Stimulated activated CD4-positive, alpha-beta T cell treated with anti-CD3 and anti-CD28 coated beads, TNF-alpha, amount 100 ng/mL, for 24 hours (primary cell): ENCODE results near the gene CAMK1G.

ENCODE experiments used
- DNase-seq, 3 experiments: peaks; one replicate each; pipeline ENCODE4 v3.0.0-alpha.2; 2020; ENCODE audit warnings: low read depth in 3 of 3

Gene CAMK1G

DNA sequence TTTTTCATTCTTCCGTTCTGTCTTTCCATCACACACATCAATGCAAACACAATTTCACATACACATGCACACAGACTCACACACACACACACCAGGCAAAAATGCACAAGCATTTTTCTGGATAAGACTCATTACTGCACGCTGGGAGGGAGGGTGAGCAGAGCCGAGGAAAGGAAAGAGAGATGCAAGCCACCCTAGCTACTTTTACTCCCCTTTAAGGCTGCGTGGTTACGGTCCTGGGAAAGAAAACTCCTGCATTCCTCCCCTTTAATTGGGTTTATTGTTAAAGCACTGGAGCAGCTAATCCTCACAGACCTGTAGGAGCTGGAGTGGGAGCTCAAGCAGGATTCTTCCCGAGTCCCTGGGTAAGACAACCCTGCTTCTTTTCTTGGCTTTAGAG, at the start of gene CAMK1G:
Gene CAMK1G (plus strand): TSS at position 307 of the 400 bp plus-strand sequence. CDS start 11,270 bp downstream, outside the sequence.
- DNase-seq, result no peak

DNA sequence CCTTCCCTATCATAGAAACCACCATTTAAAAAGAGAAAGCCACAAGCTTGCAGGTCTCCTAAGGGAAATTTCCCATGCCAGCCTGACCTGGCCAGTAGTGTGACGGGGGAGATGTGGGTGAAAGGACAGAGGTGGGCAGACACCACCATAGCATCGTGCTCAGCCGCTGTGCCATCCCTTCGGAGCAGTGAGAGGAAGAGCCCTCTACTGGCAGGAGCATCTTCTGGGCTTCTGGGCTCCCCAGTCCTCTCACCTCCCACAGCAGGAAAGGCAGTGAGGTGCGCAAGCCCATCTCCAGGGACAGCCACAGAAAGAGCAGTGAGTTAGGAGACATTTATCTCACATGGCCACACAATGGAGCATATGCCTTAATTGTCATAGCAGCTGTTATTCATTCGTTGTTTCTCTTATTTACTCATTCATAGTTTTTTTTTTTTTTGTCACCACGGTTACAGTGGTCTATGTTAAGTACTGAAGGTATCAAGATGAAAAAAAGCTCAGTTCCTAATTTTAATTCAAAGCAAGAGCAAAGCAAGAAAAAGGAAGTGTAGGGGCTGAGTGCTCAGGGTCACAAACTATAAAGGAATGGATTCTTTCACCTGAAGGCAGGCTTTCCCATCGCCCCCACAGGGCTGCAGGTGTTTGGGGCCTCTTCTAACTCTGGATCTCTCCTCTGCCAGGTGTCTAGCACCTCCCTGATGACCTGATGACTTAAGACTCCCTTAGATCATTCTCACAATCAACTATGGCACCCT, 48.8 kb upstream of the CAMK1G start:
- DNase-seq, result no peak

DNA sequence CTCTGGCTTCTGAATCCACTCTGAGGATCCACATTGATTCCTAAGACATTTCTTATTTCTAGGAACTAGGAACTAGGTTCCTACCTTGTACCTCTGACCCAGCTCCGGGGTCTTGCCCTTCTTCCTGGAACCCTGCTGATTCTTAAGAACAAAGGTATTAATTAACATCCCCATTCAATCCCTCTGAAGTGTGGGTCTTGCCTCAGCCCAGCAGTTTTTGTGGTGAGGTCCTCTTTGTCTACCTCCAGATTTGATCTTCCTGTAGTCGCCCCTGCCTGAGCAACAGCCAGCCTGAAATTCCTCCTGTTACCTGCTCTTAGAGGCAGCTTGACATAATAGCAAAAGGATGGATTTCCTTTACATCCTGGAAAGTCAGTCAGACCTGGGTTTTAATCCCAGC, 46.7 kb upstream of the CAMK1G start:
- no peak for DNase-seq

DNA sequence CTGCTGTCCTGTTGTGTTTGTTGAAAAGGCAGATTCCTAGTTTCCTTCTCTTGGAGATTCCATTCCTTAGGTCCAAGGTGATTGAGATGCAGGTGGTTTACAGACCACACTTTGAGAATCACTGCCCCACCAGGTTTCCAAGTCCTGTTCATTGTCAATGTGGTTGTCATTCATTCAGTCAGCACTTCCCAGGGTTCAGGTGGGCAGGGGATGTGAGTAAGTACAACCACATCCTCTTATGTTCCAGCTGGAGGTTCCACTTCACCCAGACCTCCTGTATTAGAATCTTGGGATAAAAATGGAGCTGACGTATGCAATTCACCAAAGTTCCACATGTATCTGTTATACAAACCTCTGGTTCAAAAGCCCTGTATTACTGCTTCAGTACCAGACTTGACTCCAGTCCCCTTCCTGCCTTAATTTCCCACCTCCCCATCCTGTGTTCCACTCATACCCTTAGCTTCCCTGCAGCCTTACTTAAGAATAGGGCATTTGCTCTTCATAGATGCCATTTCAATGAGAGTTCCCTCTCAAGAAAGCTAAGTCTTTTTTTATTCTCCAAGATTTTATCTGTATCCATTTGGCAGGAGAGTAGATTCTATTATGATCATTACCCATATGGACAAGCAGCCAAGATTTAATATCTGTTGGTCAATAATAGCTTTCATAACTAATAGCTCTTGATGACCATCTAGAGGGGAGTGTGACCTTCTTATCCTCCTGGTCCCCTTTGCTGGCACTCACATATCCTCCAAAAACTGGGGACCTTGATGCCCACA, 46.0 kb upstream of the CAMK1G start:
- no peak for DNase-seq

DNA sequence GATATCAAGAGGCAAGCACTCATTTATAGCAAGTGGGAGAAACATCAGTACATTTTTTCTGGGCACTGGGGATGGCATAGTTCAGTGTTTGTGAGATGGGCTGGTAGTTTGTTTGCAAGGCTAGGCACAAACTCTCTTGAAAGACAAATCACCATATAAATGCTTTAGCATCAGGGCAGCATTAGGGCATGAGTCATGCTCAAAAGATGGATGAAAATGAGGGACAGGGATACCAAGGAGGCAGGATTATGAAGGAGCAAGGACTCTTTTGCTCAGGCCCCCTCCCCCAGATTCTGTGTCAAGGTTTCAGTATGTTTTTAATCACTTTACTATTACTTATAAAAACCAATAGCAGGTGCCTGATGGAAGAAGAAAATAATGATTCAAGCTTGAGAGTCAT, 43.9 kb upstream of the CAMK1G start:
- no peak for DNase-seq

DNA sequence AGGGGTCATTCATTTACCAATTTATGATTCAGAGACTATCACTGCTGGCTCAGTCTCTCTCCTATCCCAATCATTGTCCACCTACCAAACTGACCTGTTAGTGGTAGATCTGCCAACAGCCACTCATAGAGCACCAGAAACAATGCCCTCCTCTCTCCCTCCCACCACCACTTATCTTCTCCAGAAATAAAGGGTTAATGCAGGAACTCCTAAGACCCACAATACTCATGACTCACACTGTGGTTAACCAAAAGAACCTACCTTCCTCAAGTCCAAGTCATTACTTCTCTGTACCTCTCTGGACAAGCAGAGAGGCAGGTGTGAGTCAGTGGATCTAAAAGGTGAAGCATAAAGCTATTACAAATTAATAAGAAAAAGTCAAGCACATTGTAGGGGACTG, 40.9 kb upstream of the CAMK1G start:
- DNase-seq, result no peak

DNA sequence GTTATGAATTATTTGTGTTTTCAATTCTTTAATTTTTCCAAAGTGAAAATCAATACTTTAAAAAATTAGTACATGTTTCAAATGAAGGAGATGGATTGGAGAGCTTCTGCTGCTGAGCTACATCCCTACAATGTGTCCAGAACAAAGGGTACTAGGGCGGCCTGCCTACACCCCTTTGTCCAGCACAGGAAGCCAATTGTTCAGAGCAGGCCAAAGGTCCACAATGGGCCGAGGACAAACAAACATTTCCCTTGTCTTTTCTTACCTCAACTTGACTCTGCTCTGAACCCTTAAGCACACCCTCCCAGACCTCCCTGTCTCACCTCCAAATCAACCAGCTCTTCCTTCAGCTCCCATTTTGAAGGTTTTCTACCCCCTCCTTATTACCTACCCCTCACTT, 39.4 kb upstream of the CAMK1G start:
- DNase-seq, result no peak

DNA sequence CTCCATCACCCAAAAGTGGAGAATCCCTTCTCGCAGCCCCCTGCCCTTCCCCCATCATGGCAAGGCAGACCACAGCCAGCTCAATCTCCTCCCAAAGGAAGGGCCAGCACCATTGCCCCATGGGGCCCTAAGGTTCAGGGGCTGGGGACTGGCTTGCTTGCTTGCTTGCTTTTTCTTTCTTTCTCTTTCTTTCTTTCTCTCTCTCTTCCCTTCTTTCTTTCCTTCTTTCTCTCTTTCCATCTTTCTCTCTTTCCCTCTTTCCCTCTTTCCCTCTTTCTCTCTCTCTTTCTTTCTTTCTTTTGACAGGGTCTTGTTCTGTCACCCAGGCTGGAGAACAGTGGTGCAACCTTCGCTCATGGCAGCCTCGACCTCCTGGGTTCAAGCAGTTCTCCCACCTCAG, 38.1 kb upstream of the CAMK1G start:
- DNase-seq, result no peak

DNA sequence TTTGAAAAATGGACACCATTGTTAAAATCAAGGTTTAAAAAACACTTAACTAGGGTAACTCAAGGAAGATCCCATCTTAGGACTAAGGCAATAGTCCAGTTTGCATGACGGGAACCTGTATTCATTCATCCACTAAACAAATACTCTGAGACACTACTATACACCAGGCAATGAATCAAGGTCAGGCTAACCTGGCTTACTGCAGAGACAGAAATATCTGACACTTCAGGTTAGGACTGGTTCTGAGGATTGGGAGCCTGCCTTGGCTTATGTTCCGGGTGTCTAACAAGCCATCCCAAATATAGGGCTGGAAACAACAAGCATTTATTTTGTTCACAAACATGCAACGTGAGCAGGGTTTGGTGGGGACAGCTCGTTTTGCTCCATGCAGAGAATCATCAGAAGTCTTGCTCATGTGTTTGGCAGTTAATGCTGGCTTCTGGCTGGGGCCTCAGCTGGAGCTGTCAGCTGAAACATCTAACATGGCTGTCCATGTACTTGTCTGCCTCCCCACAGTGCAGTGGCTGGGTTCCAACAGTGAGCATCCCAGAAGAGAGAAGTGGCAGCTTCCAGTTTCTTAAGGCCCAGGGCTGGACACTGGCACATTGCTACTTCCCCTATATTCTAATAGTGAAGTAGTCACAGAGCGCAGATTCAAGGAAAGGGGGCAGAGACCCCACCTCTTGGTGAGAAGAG, 37.0 kb upstream of the CAMK1G start:
- no peak for DNase-seq

DNA sequence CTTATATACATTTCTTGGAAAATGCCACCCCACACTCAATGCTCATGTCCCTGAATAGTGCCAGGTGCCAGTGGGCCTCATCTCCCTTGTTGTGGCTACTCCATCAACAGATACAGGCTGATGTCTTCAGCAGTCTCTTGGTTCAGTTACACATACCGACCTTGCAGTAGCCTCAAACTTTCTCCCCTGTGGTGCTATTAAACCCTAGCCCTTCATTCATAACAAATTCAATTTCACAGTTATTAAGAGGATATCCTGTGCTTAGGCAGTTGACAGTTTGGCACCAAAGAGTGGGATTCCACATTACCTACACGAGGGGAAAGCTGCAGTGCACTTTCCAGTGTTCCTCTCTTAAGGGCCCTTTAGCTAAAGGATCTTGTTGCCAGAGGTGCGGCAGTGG, 35.9 kb upstream of the CAMK1G start:
- no peak for DNase-seq

DNA sequence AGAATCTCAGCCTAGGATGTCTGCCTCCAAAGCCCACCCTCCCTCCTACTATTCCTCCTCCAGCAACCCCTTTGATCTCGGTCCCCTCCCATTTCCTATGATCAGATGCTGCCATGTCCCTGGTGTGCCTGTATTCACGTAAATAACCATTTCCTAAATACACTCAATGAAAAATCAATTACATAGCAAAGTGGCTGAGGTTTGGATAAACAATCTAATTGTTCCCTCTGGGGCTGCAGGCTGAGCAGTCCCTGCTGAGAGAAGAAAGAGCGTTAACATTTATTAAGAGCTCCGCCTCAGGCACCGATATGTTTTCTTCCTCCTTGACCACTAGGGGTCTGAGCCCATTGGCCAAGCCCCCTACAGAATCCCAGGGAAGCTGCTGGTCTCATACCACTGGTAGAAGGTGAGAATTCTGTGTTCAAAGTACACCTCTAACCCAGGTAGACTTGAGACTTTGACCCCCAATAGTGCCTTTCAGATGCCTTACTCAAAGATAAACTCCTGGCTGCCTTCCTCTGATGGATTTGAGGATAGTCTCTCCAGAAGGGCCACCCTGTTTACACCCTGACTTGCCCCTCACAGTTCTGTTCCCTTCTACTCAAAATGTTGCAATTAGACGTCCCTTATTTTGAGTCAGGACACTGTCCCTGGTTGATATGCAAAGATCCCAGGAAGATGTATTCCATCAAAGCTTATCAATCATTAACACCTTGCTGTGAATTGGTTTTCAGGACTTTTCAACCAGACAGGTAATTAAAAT, 33.9 kb upstream of the CAMK1G start:
- DNase-seq, result no peak

DNA sequence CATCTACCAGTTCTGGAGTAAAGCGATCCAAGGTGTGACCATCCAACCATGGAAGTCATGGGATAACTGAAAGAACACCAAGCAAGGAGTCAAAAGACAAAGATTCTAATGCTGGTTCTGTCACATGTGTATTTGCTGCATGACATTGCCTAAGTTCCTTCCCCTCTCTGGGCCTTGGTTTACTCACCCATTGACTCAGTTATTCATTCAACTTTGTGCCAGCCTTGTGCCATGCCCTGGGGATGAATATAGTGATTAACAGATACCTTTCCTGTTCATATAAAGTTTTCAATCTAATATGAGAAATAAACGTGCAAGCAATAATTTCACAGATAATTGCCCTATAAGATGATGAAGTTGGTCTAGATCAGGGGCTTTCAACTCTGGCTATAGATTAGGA, 33.0 kb upstream of the CAMK1G start:
- DNase-seq, result no peak

DNA sequence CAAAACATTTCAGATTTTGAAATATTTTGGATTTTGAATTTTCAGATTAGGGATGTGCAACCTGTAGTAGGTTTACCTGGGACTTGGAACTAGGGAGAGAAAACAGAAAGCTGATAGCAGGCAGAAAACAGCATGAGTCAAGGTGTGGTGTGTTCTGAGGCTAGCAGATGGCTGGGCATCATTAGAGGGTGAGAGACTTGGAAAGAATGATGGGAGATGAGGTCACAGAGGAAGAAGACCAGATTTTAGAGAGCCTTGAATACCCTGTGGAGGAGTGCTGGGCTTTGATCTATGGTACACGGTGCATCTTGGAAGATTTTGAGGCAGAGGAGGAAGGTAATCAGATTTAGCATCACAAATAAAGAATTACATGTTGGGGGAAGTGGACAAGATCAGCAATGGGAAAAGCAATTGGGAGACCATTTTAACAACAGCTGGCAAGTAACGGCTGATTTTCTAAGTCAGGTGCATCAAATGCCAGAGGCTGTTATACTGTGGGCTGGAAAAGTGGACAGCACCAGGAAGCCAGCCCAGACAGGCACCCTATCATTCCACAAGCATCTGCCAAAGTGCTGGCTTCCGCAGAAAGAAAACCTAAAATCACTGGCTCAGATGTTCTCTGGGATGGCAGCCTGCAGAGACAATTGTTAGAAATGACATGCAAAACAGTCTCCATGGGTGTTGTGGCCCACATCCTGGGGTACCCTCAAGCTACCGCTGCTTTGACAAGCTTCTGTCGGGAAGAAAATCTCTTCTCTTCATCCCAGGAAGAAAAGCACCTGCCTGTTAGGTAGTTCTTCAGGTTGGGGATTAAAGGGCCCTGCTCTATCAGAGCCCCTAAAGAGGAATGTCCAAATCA, 30.9 kb upstream of the CAMK1G start:
- DNase-seq, result no peak

DNA sequence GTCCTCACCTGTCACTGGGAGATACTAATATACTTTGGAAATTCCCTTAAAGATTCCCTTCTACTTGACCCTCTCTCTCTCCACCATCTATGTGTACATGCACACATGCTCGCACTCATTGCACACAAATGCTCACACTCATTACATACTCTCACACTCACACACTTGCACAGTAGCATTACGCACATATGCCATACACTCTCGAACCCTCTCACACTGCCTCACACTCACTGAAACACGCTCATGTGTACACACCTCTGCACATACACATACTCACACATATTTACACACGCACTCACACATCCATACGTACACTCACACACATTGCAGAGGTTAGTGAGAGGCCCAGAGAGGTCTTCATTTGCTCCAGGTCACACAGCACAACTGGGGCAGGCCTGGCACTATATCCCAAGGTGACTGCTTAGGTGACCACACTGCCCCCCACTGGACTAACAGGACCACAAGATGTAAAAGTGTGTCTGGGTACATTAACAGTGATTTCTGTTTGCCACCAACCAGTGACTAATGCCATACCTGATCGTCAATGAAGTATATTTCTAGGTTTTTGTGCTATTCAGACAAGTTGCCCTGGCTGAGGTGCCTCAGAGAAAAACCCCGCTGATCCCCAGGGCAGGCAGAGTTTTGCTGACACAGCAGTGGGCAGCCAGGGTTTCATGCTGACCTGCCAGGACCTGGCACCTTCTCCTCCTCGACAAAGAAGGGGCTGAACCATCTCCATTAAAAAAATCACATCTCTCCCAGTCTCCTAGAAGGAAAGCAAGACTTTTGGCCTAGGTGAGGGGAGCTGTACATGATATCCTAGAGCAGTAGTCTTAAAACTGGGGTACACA, 28.5 kb upstream of the CAMK1G start:
- no peak for DNase-seq

DNA sequence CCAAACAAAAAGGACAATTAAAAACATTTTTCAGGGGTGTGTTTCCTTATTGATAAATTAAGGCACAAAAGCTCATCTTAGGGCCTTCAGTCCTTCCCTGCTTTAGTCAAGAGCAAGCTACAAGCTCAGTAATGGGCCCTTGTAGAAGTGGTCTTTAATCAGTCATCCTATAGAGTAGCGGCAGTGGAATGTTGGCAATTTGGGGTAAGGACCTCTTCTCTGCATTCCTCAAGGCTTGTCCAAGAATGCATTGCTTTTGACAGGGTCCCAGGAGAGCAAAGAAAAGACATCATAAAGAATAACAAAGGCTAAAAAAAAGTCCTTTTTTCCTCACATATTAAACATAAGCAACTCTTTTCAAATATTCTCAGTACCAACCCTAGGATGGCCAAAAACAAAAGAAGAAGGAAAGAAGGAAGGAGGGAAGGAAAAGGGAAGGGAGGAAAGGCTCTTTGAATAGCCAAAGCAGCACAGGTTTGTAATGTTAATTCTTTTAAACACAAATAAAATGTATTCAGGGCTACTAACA, 27.3 kb upstream of the CAMK1G start:
- no peak for DNase-seq

DNA sequence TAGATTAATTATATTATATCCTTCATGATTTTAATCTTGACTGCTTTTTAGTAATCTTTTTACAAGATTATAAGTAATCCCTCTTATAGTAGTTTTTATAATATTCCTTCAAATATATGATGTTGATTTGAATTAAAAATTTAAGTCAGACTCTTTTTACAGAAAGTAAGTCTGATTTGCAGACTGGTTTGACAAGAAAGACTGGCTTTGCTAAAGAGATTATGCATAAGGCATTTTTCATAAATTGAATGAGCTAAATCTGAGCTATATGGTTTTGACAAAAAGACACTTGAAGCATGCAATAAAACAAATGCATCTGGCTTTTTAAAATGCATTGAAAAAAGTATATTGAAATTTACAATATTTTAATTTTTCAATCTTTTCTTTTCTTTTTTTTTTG, 26.3 kb upstream of the CAMK1G start:
- no peak for DNase-seq

DNA sequence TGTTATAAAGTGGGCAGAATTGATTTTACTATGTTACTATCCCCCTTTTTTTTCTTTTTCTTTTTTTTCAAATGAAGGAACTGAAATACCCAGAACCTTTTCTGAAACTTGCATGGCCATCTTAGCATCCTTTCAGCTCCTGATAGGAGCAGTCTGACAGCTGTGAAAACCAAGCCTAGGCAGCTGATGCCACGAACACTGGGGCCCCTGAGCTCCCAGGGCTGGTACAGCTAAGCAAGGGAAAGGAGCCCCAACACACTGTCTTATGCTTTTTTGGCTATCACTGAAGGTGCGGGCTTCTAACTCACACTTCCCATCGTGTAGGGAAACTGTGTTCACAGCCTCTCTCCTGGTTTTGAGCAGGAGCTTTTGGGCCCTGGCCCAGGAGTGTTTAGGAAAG, 23.0 kb upstream of the CAMK1G start:
- no peak for DNase-seq

DNA sequence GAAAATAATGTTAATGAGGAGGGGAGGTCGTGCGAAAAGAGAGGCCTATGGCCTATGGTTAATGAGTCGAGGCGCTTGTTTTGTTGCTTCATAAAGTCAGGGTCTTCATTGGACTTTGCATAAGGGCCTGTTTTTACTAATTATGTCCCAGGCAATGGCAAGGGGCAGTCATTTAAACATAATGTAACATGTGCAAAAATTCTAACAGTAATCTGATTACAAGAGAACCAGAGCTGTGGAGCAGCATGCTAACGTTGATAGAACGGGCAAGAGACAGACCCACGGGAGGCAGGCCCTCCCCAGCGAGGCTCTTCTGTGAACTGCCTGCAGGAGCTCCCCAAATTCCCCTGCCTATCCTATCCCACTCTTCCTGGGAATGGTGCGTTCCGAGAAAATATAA, 22.6 kb upstream of the CAMK1G start:
- DNase-seq, result no peak

DNA sequence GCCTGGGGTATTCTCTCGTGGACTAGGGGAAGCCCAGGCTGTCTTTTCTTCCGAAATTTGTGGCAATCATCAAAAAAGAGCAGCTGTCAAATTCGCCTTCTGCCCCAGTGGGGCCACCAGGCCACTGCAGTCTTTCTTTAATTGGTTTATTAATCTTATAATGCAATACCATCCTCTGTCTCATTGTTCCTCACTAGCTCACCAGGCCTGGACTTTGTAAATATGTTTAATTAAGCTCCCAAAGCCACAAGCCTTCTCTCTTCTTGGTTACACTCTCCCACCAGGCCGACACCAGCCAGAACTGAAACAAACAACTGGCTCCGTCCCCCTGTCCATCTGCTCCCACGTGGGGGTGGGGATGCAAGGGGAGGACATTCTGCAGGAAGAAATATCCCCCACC, 22.0 kb upstream of the CAMK1G start:
- DNase-seq, result no peak

DNA sequence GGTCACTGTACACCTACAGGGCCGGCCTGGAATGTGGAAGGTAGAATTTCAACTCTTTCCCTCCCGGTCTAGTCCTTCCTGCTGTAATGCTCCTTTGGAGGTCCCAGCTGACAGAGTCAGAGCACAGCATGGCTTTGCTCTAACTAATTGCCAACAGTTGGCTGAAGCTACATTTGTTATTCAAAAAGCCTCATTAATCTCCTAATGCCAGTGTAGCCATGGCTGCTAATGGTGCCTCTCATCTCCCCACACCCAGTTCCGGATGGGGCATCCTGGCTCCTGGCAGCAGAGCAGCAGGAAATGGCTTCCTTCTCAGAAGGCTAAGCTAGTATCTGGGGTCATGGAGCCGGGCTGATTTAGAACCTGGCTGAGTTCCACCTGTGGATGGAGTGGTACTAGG, 18.7 kb upstream of the CAMK1G start:
- no peak for DNase-seq
